ENCODE data around the gene SPG11.

Gene SPG11

GRCh38 chr15:44620081-44620480, 43.4 kb downstream of the SPG11 start:
- Mint-ChIP-seq H3K36me3 (ENCODE audit: low read depth) (peaks cover 93% of the 10 kb centered on the region), H3K27me3 (no peaks in the 10 kb centered on the region), H3K4me1 (ENCODE audit: low read depth) (peaks cover 13% of the 10 kb centered on the region), H3K9me3 (no peaks in the 10 kb centered on the region), H3K4me3 (no peak overlapping the region), H3K27ac (no peak overlapping the region)
- DNase-seq = no peak

GRCh38 chr15:44616974-44617373, 46.5 kb downstream of the SPG11 start:
- Mint-ChIP-seq H3K27ac (peak overlapping the region; percentile 0), H3K36me3 (ENCODE audit: low read depth) (peaks cover 90% of the 10 kb centered on the region), H3K4me3 (no peak overlapping the region), H3K4me1 (ENCODE audit: low read depth) (no peaks in the 10 kb centered on the region), H3K9me3 (no peaks in the 10 kb centered on the region), H3K27me3 (no peaks in the 10 kb centered on the region)
- no peak for DNase-seq

- DNase-seq = no peak
- H3K27ac Mint-ChIP-seq = peak overlapping the region; percentile 10
- no peak overlapping the region for H3K4me3 Mint-ChIP-seq
- H3K36me3 Mint-ChIP-seq (ENCODE audit: low read depth) = peaks cover 89% of the 10 kb centered on the region
- H3K4me1 Mint-ChIP-seq (ENCODE audit: low read depth) = no peaks in the 10 kb centered on the region
- no peaks in the 10 kb centered on the region for H3K27me3 Mint-ChIP-seq
- H3K9me3 Mint-ChIP-seq = no peaks in the 10 kb centered on the region
These were observed 56.7 kb downstream of the SPG11 start for GRCh38 chr15:44606740-44607139.

GRCh38 chr15:44603126-44603525, 60.3 kb downstream of the SPG11 start:
- Mint-ChIP-seq H3K27ac (peak overlapping the region; percentile 29), H3K4me3 (no peak overlapping the region), H3K9me3 (no peaks in the 10 kb centered on the region), H3K36me3 (ENCODE audit: low read depth) (peaks cover 81% of the 10 kb centered on the region), H3K27me3 (no peaks in the 10 kb centered on the region), H3K4me1 (ENCODE audit: low read depth) (peaks cover 11% of the 10 kb centered on the region)
- DNase-seq = no peak

- DNase-seq = no peak
- peaks cover 80% of the 10 kb centered on the region for H3K36me3 Mint-ChIP-seq (ENCODE audit: low read depth)
- peaks cover 38% of the 10 kb centered on the region for H3K4me1 Mint-ChIP-seq (ENCODE audit: low read depth)
- H3K27ac Mint-ChIP-seq = peak overlapping the region; percentile 77
- H3K27me3 Mint-ChIP-seq = no peaks in the 10 kb centered on the region
- no peaks in the 10 kb centered on the region for H3K9me3 Mint-ChIP-seq
- H3K4me3 Mint-ChIP-seq = no peak overlapping the region
These were observed 64.6 kb downstream of the SPG11 start for GRCh38 chr15:44598892-44599291.

- Mint-ChIP-seq H3K4me1 (ENCODE audit: low read depth) (peaks cover 42% of the 10 kb centered on the region), H3K4me3 (no peak overlapping the region), H3K36me3 (ENCODE audit: low read depth) (peaks cover 78% of the 10 kb centered on the region), H3K27me3 (no peaks in the 10 kb centered on the region), H3K27ac (peak overlapping the region; percentile 77), H3K9me3 (no peaks in the 10 kb centered on the region)
- DNase-seq = no peak
These were observed 65.4 kb downstream of the SPG11 start for GRCh38 chr15:44598066-44598465.

GRCh38 chr15:44596511-44597010, 66.9 kb downstream of the SPG11 start:
- peaks cover 42% of the 10 kb centered on the region for H3K4me1 Mint-ChIP-seq (ENCODE audit: low read depth)
- DNase-seq = no peak
- peak overlapping the region; percentile 85 for H3K27ac Mint-ChIP-seq
- peaks cover 75% of the 10 kb centered on the region for H3K36me3 Mint-ChIP-seq (ENCODE audit: low read depth)
- H3K9me3 Mint-ChIP-seq = no peaks in the 10 kb centered on the region
- no peaks in the 10 kb centered on the region for H3K27me3 Mint-ChIP-seq
- no peak overlapping the region for H3K4me3 Mint-ChIP-seq

- no peak for DNase-seq
- Mint-ChIP-seq H3K9me3 (no peaks in the 10 kb centered on the region), H3K4me3 (no peak overlapping the region), H3K4me1 (ENCODE audit: low read depth) (peaks cover 42% of the 10 kb centered on the region), H3K27me3 (no peaks in the 10 kb centered on the region), H3K36me3 (ENCODE audit: low read depth) (peaks cover 78% of the 10 kb centered on the region), H3K27ac (peak overlapping the region; percentile 85)
These were observed 67.6 kb downstream of the SPG11 start for GRCh38 chr15:44595656-44596510.

- no peak overlapping the region for H3K4me3 Mint-ChIP-seq
- no peaks in the 10 kb centered on the region for H3K9me3 Mint-ChIP-seq
- peak overlapping the region; percentile 85 for H3K27ac Mint-ChIP-seq
- no peaks in the 10 kb centered on the region for H3K27me3 Mint-ChIP-seq
- H3K4me1 Mint-ChIP-seq (ENCODE audit: low read depth) = peaks cover 41% of the 10 kb centered on the region
- no peak for DNase-seq
- peaks cover 78% of the 10 kb centered on the region for H3K36me3 Mint-ChIP-seq (ENCODE audit: low read depth)
These were observed 68.2 kb downstream of the SPG11 start for GRCh38 chr15:44595246-44595645.

GRCh38 chr15:44593042-44593736, 70.3 kb downstream of the SPG11 start:
- Mint-ChIP-seq H3K9me3 (no peaks in the 10 kb centered on the region), H3K4me1 (ENCODE audit: low read depth) (peaks cover 32% of the 10 kb centered on the region), H3K36me3 (ENCODE audit: low read depth) (peaks cover 84% of the 10 kb centered on the region), H3K27me3 (no peaks in the 10 kb centered on the region), H3K27ac (peak overlapping the region; percentile 72), H3K4me3 (no peak overlapping the region)
- DNase-seq = peak; percentile 41

- Mint-ChIP-seq H3K9me3 (no peaks in the 10 kb centered on the region), H3K27ac (no peak overlapping the region), H3K36me3 (ENCODE audit: low read depth) (peaks cover 82% of the 10 kb centered on the region), H3K4me3 (no peak overlapping the region), H3K27me3 (no peaks in the 10 kb centered on the region), H3K4me1 (ENCODE audit: low read depth) (peaks cover 17% of the 10 kb centered on the region)
- DNase-seq = no peak
These were observed 72.1 kb downstream of the SPG11 start for GRCh38 chr15:44591326-44591725.

GRCh38 chr15:44588541-44588940, 74.9 kb downstream of the SPG11 start:
- peak overlapping the region; percentile 7 for H3K27ac Mint-ChIP-seq
- peaks cover 85% of the 10 kb centered on the region for H3K36me3 Mint-ChIP-seq (ENCODE audit: low read depth)
- H3K4me3 Mint-ChIP-seq = no peak overlapping the region

GRCh38 chr15:44585633-44586032, 77.8 kb downstream of the SPG11 start:
- no peak for DNase-seq
- Mint-ChIP-seq H3K27ac (no peak overlapping the region), H3K36me3 (ENCODE audit: low read depth) (peaks cover 86% of the 10 kb centered on the region), H3K4me1 (ENCODE audit: low read depth) (peaks cover 13% of the 10 kb centered on the region), H3K27me3 (no peaks in the 10 kb centered on the region), H3K9me3 (no peaks in the 10 kb centered on the region), H3K4me3 (no peak overlapping the region)

More at GRCh38 chr15:44588541-44588940, 74.9 kb downstream of the SPG11 start:
- DNase-seq = no peak
- Mint-ChIP-seq H3K9me3 (no peaks in the 10 kb centered on the region), H3K27me3 (no peaks in the 10 kb centered on the region), H3K4me1 (ENCODE audit: low read depth) (peaks cover 8% of the 10 kb centered on the region)

- Mint-ChIP-seq H3K27ac (peak overlapping the region; percentile 76), H3K27me3 (no peaks in the 10 kb centered on the region), H3K36me3 (ENCODE audit: low read depth) (peaks cover 88% of the 10 kb centered on the region), H3K4me1 (ENCODE audit: low read depth) (peaks cover 13% of the 10 kb centered on the region), H3K4me3 (no peak overlapping the region), H3K9me3 (no peaks in the 10 kb centered on the region)
- peak; percentile 68 for DNase-seq
These were observed 79.2 kb downstream of the SPG11 start for GRCh38 chr15:44584162-44584749.
